ENCODE measurements around the gene U2SURP.

- TF ChIP-seq, protein P1, sequence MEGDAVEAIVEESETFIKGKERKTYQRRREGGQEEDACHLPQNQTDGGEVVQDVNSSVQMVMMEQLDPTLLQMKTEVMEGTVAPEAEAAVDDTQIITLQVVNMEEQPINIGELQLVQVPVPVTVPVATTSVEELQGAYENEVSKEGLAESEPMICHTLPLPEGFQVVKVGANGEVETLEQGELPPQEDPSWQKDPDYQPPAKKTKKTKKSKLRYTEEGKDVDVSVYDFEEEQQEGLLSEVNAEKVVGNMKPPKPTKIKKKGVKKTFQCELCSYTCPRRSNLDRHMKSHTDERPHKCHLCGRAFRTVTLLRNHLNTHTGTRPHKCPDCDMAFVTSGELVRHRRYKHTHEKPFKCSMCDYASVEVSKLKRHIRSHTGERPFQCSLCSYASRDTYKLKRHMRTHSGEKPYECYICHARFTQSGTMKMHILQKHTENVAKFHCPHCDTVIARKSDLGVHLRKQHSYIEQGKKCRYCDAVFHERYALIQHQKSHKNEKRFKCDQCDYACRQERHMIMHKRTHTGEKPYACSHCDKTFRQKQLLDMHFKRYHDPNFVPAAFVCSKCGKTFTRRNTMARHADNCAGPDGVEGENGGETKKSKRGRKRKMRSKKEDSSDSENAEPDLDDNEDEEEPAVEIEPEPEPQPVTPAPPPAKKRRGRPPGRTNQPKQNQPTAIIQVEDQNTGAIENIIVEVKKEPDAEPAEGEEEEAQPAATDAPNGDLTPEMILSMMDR (conservative IDR thresholded peaks at IDR 0.05 in 1 of 2, IDR thresholded peaks at IDR 0.05 in 1 of 2; ENCODE audit: low read depth in 1 of 2, low read length in 2 of 2): no peak
- no peak for TF ChIP-seq EZH2 (IDR thresholded peaks at IDR 0.05; ENCODE audit: low read length, missing control alignments)
Measured at GRCh38 chr3:142966808-142967207, 34.6 kb upstream of the U2SURP start.

Measured in fibroblast of lung (primary cell).